GM18517 (cell line): ENCODE results near the gene MAP2K5.
"Not testable (repeated sequence)": the region's sequence is repeated elsewhere in the genome, so short reads cannot be mapped to it uniquely, and the experiment has no call there.

Experiments used
- ATAC-seq: cut with Tn5 transposase; IDR thresholded peaks from one replicate; pipeline ENCODE4 v1.9.1; 2021; ENCODE audit warnings: mild to moderate bottlenecking, moderate library complexity; ENCODE audit not compliant: unreplicated experiment

MAP2K5 gene

GRCh38 chr15:67652586-67652985, 110.1 kb downstream of the MAP2K5 start:
- ATAC-seq: no peak

GRCh38 chr15:67660446-67660845, 117.9 kb downstream of the MAP2K5 start:
- no peak for ATAC-seq

- no peak for ATAC-seq
These were observed 118.5 kb downstream of the MAP2K5 start for GRCh38 chr15:67660874-67661606.

- no peak for ATAC-seq
These were observed 128.3 kb downstream of the MAP2K5 start for GRCh38 chr15:67670647-67671305.

- ATAC-seq: not testable (repeated sequence)
These were observed 130.3 kb downstream of the MAP2K5 start for GRCh38 chr15:67672834-67673233.

GRCh38 chr15:67674983-67675382, 132.5 kb downstream of the MAP2K5 start:
- no peak for ATAC-seq

- ATAC-seq: no peak
These were observed 135.6 kb downstream of the MAP2K5 start for GRCh38 chr15:67678089-67678488.

GRCh38 chr15:67678993-67679392, 136.5 kb downstream of the MAP2K5 start:
- no peak for ATAC-seq

GRCh38 chr15:67680641-67681040, 138.1 kb downstream of the MAP2K5 start:
- ATAC-seq: no peak

GRCh38 chr15:67685008-67685599, 142.6 kb downstream of the MAP2K5 start:
- ATAC-seq: no peak

GRCh38 chr15:67685716-67686115, 143.2 kb downstream of the MAP2K5 start:
- ATAC-seq: no peak

GRCh38 chr15:67690936-67691335, 148.4 kb downstream of the MAP2K5 start:
- ATAC-seq: no peak

- no peak for ATAC-seq
These were observed 148.9 kb downstream of the MAP2K5 start for GRCh38 chr15:67691450-67691849.

- ATAC-seq: no peak
These were observed 150.1 kb downstream of the MAP2K5 start for GRCh38 chr15:67692573-67692972.

- ATAC-seq: no peak
These were observed 153.6 kb downstream of the MAP2K5 start for GRCh38 chr15:67696087-67696486.

- no peak for ATAC-seq
These were observed 157.5 kb downstream of the MAP2K5 start for GRCh38 chr15:67700023-67700422.

GRCh38 chr15:67701669-67702068, 159.2 kb downstream of the MAP2K5 start:
- no peak for ATAC-seq

GRCh38 chr15:67707520-67708283, 165.2 kb downstream of the MAP2K5 start:
- ATAC-seq: no peak

- ATAC-seq: no peak
These were observed 166.0 kb downstream of the MAP2K5 start for GRCh38 chr15:67708500-67708899.

- no peak for ATAC-seq
These were observed 172.7 kb downstream of the MAP2K5 start for GRCh38 chr15:67715170-67715569.

- no peak for ATAC-seq
These were observed 173.7 kb downstream of the MAP2K5 start for GRCh38 chr15:67716171-67716570.
